ENCODE data around the gene CAMSAP2.
A peak's percentile ranks its signal among the peaks of the same experiment; 100 is the strongest.

CAMSAP2 gene

GRCh38 chr1:200849430-200849829, 110.7 kb downstream of the CAMSAP2 start:
- no peak for DNase-seq (ENCODE audit: low read depth in 2 of 2)

GRCh38 chr1:200850554-200850953, 111.9 kb downstream of the CAMSAP2 start:
- no peak for DNase-seq (ENCODE audit: low read depth in 2 of 2)

GRCh38 chr1:200856716-200857357, 118.1 kb downstream of the CAMSAP2 start:
- DNase-seq (ENCODE audit: low read depth in 2 of 2) = no peak

GRCh38 chr1:200857804-200858203, 119.1 kb downstream of the CAMSAP2 start:
- no peak for DNase-seq (ENCODE audit: low read depth in 2 of 2)

GRCh38 chr1:200861937-200862647, 123.4 kb downstream of the CAMSAP2 start:
- DNase-seq (ENCODE audit: low read depth in 2 of 2) = no peak

GRCh38 chr1:200862713-200863415, 124.2 kb downstream of the CAMSAP2 start:
- no peak for DNase-seq (ENCODE audit: low read depth in 2 of 2)

- DNase-seq (ENCODE audit: low read depth in 2 of 2) = no peak
Observed at GRCh38 chr1:200866116-200866515, 127.4 kb downstream of the CAMSAP2 start.

GRCh38 chr1:200866521-200866920, 127.8 kb downstream of the CAMSAP2 start:
- no peak for DNase-seq (ENCODE audit: low read depth in 2 of 2)

- DNase-seq (ENCODE audit: low read depth in 2 of 2) = no peak
Observed at GRCh38 chr1:200867018-200867811, 128.5 kb downstream of the CAMSAP2 start.

GRCh38 chr1:200869376-200869752, 130.7 kb downstream of the CAMSAP2 start:
- DNase-seq (ENCODE audit: low read depth in 2 of 2) = no peak

- DNase-seq (ENCODE audit: low read depth in 2 of 2) = no peak
Observed at GRCh38 chr1:200869753-200870391, 131.2 kb downstream of the CAMSAP2 start.

GRCh38 chr1:200872446-200873115, 133.9 kb downstream of the CAMSAP2 start, which contains the start of gene GPR25:
TSS of gene GPR25 (plus strand) at chr1:200872981. CDS start at chr1:200873038, 57 bp downstream.
- DNase-seq (ENCODE audit: low read depth in 2 of 2) = no peak

- DNase-seq (ENCODE audit: low read depth in 2 of 2) = no peak
Observed at GRCh38 chr1:200873116-200873670, 134.5 kb downstream of the CAMSAP2 start.

- DNase-seq (ENCODE audit: low read depth in 2 of 2) = no peak
Observed at GRCh38 chr1:200873671-200874397, 135.1 kb downstream of the CAMSAP2 start.

GRCh38 chr1:200874694-200875093, 136.0 kb downstream of the CAMSAP2 start:
- no peak for DNase-seq (ENCODE audit: low read depth in 2 of 2)

GRCh38 chr1:200875416-200875815, 136.7 kb downstream of the CAMSAP2 start:
- no peak for DNase-seq (ENCODE audit: low read depth in 2 of 2)

GRCh38 chr1:200877010-200877409, 138.3 kb downstream of the CAMSAP2 start:
- no peak for DNase-seq (ENCODE audit: low read depth in 2 of 2)

GRCh38 chr1:200877839-200878551, 139.3 kb downstream of the CAMSAP2 start:
- peak in 1 of 2 donors; percentile 21 for DNase-seq (ENCODE audit: low read depth in 2 of 2)

- no peak for DNase-seq (ENCODE audit: low read depth in 2 of 2)
Observed at GRCh38 chr1:200880212-200880611, 141.5 kb downstream of the CAMSAP2 start.
